ENCODE data around the gene ZNF219. TPM values are rescaled to one million over a fixed set of nuclear protein-coding genes. Genes with fewer than 3 reads are reported as not detected.

Gene ZNF219
- total RNA-seq, 2 donors from 2014 or later: 43.4 to 59.6 TPM

- TF ChIP-seq CTCF (conservative IDR thresholded peaks at IDR 0.05): no peak
- H3K4me1 ChIP-seq (ENCODE audit: control insufficient read depth, insufficient read depth, low read length): peaks cover 2% of the 10 kb centered on the region
- no peak overlapping the region for H3K27ac ChIP-seq (ENCODE audit: low read depth, low read length)
- no peak overlapping the region for H3K4me3 ChIP-seq (ENCODE audit: low read length)
- Mint-ChIP-seq H3K9me3 (no peaks in the 10 kb centered on the region), H3K27ac (no peak overlapping the region), H3K4me3 (no peak overlapping the region), H3K4me1 (peaks cover 12% of the 10 kb centered on the region), H3K36me3 (ENCODE audit: low read depth) (no peaks in the 10 kb centered on the region), H3K27me3 (ENCODE audit: insufficient read depth) (peaks cover 3% of the 10 kb centered on the region)
- H3K36me3 ChIP-seq (ENCODE audit: control insufficient read depth, insufficient read depth, low read length): no peaks in the 10 kb centered on the region
- DNase-seq: no peak
- H3K27me3 ChIP-seq (ENCODE audit: control insufficient read depth, insufficient read depth, low read length, poor library complexity, severe bottlenecking): no peaks in the 10 kb centered on the region
- 100% methylated on average over 1 to 2 of the region's 3 CpGs for WGBS, 2 experiments (ENCODE audit: insufficient coverage in 1 of 2, insufficient read length in 1 of 2)
- no peak overlapping the region for H3K9ac ChIP-seq (ENCODE audit: extremely low read depth, low read length, poor library complexity, severe bottlenecking)
- H3K9me3 ChIP-seq (ENCODE audit: control insufficient read depth, low read length): no peaks in the 10 kb centered on the region
These were observed 47.9 kb downstream of the ZNF219 start for GRCh38 chr14:21050597-21050996.

GRCh38 chr14:21049271-21049673 lies 49.2 kb downstream of the ZNF219 start:
- no peak for DNase-seq
- Mint-ChIP-seq H3K27ac (no peak overlapping the region), H3K27me3 (ENCODE audit: insufficient read depth) (peaks cover 8% of the 10 kb centered on the region), H3K9me3 (no peaks in the 10 kb centered on the region), H3K4me3 (no peak overlapping the region), H3K4me1 (peaks cover 7% of the 10 kb centered on the region), H3K36me3 (ENCODE audit: low read depth) (no peaks in the 10 kb centered on the region)
- WGBS, 2 experiments (ENCODE audit: insufficient coverage in 1 of 2, insufficient read length in 1 of 2): 70 to 81% methylated on average over 2 to 3 of the region's 3 CpGs
- no peak overlapping the region for H3K27ac ChIP-seq (ENCODE audit: low read depth, low read length)
- H3K4me1 ChIP-seq (ENCODE audit: control insufficient read depth, insufficient read depth, low read length): no peaks in the 10 kb centered on the region
- no peak overlapping the region for H3K9ac ChIP-seq (ENCODE audit: extremely low read depth, low read length, poor library complexity, severe bottlenecking)
- H3K9me3 ChIP-seq (ENCODE audit: control insufficient read depth, low read length): no peaks in the 10 kb centered on the region
- no peak for TF ChIP-seq CTCF (conservative IDR thresholded peaks at IDR 0.05)
- H3K27me3 ChIP-seq (ENCODE audit: control insufficient read depth, insufficient read depth, low read length, poor library complexity, severe bottlenecking): no peaks in the 10 kb centered on the region
- no peak overlapping the region for H3K4me3 ChIP-seq (ENCODE audit: low read length)
- H3K36me3 ChIP-seq (ENCODE audit: control insufficient read depth, insufficient read depth, low read length): no peaks in the 10 kb centered on the region

GRCh38 chr14:21048638-21049037 lies 49.8 kb downstream of the ZNF219 start:
- H3K36me3 ChIP-seq (ENCODE audit: control insufficient read depth, insufficient read depth, low read length): no peaks in the 10 kb centered on the region
- WGBS, 2 experiments (ENCODE audit: insufficient coverage in 1 of 2, insufficient read length in 1 of 2): 67 to 88% methylated on average over 1 to 2 of the region's 2 CpGs
- no peak overlapping the region for H3K27ac Mint-ChIP-seq
- no peak for TF ChIP-seq CTCF (conservative IDR thresholded peaks at IDR 0.05)
- no peak overlapping the region for H3K4me3 Mint-ChIP-seq
- H3K4me3 ChIP-seq (ENCODE audit: low read length): no peak overlapping the region
- H3K4me1 Mint-ChIP-seq: peaks cover 5% of the 10 kb centered on the region
- no peaks in the 10 kb centered on the region for H3K36me3 Mint-ChIP-seq (ENCODE audit: low read depth)
- no peak overlapping the region for H3K27ac ChIP-seq (ENCODE audit: low read depth, low read length)
- DNase-seq: no peak
- no peaks in the 10 kb centered on the region for H3K9me3 ChIP-seq (ENCODE audit: control insufficient read depth, low read length)
- peaks cover 10% of the 10 kb centered on the region for H3K27me3 Mint-ChIP-seq (ENCODE audit: insufficient read depth)
- H3K27me3 ChIP-seq (ENCODE audit: control insufficient read depth, insufficient read depth, low read length, poor library complexity, severe bottlenecking): peaks cover under 1% of the 10 kb centered on the region
- H3K4me1 ChIP-seq (ENCODE audit: control insufficient read depth, insufficient read depth, low read length): no peaks in the 10 kb centered on the region
- no peak overlapping the region for H3K9ac ChIP-seq (ENCODE audit: extremely low read depth, low read length, poor library complexity, severe bottlenecking)
- H3K9me3 Mint-ChIP-seq: no peaks in the 10 kb centered on the region

Data from endodermal cell (in vitro differentiated cells).